H9 (cell line): ENCODE results near the gene VPS4A. TPM values are rescaled to one million over a fixed set of nuclear protein-coding genes. Genes with fewer than 3 reads are reported as not detected.

Experiments used
- DNase-seq: peaks from one replicate; pipeline ENCODE4 v3.0.0-alpha.2; 2017
- H2AFZ ChIP-seq: one replicate; pipeline ENCODE4 v1.6.1; 2013; ENCODE audit warnings: mild to moderate bottlenecking, low read length, control low read depth, moderate library complexity
- H2AK5ac ChIP-seq: 2 replicates; pipeline ENCODE4 v1.6.1; 2013; ENCODE audit warnings: low read length, control low read depth, mixed read lengths; ENCODE audit not compliant: insufficient read length
- H2BK120ac ChIP-seq: one replicate; pipeline ENCODE4 v1.6.1; 2013; ENCODE audit warnings: low read depth, mild to moderate bottlenecking, low read length, control low read depth, inconsistent platforms; ENCODE audit not compliant: poor library complexity, severe bottlenecking
- H2BK12ac ChIP-seq: 2 replicates; pipeline ENCODE4 v1.6.1; 2013; ENCODE audit warnings: low read length, control low read depth, mixed read lengths, low read depth; ENCODE audit not compliant: insufficient read length
- H2BK15ac ChIP-seq: 2 replicates; pipeline ENCODE4 v1.6.1; 2013; ENCODE audit warnings: low read depth, low read length, control low read depth
- H2BK20ac ChIP-seq: one replicate; pipeline ENCODE4 v1.6.1; 2013; ENCODE audit warnings: low read depth, mild to moderate bottlenecking, low read length, control low read depth, inconsistent platforms; ENCODE audit not compliant: poor library complexity, severe bottlenecking
- H2BK5ac ChIP-seq: 2 replicates; pipeline ENCODE4 v1.6.1; 2013; ENCODE audit warnings: low read length, control low read depth, mixed read lengths; ENCODE audit not compliant: insufficient read length
- H3K14ac ChIP-seq: 2 replicates; pipeline ENCODE4 v1.6.1; 2013; ENCODE audit warnings: low read length, control low read depth; ENCODE audit not compliant: insufficient read depth
- H3K18ac ChIP-seq: 2 replicates; pipeline ENCODE4 v1.6.1; 2013; ENCODE audit warnings: low read depth, mild to moderate bottlenecking, mixed read lengths, low read length, control low read depth; ENCODE audit not compliant: insufficient read length
- H3K23ac ChIP-seq: 2 replicates; pipeline ENCODE4 v1.6.1; 2013; ENCODE audit warnings: low read length, control low read depth, mixed read lengths, low read depth; ENCODE audit not compliant: insufficient read length
- H3K23me2 ChIP-seq: 2 replicates; pipeline ENCODE4 v1.6.1; 2013; ENCODE audit warnings: low read depth, mild to moderate bottlenecking, mixed read lengths, low read length, control low read depth; ENCODE audit not compliant: insufficient read length, poor library complexity, severe bottlenecking
- H3K27ac ChIP-seq: 2 replicates; pipeline ENCODE4 v1.5.1; 2013; ENCODE audit warnings: low read length, control low read depth, mixed read lengths, low read depth; ENCODE audit not compliant: insufficient read length
- H3K27me3 ChIP-seq: 2 replicates; pipeline ENCODE4 v1.6.1; 2013; ENCODE audit warnings: low read length, control low read depth, inconsistent platforms; ENCODE audit not compliant: insufficient read depth
- H3K4ac ChIP-seq: 2 replicates; pipeline ENCODE4 v1.6.1; 2013; ENCODE audit warnings: low read depth, mild to moderate bottlenecking, control low read depth, inconsistent platforms, low read length, moderate library complexity
- H3K4me1 ChIP-seq: 2 replicates; pipeline ENCODE4 v1.6.1; 2013; ENCODE audit warnings: low read length, control low read depth, inconsistent platforms; ENCODE audit not compliant: insufficient read depth
- H3K4me2 ChIP-seq: 2 replicates; pipeline ENCODE4 v1.6.1; 2013; ENCODE audit warnings: low read length, control low read depth, mixed read lengths; ENCODE audit not compliant: insufficient read length, insufficient read depth
- H3K56ac ChIP-seq: 2 replicates; pipeline ENCODE4 v1.6.1; 2013; ENCODE audit warnings: low read depth, mild to moderate bottlenecking, mixed read lengths, low read length, control low read depth; ENCODE audit not compliant: insufficient read length
- H3K79me1 ChIP-seq: 2 replicates; pipeline ENCODE4 v1.6.1; 2013; ENCODE audit warnings: low read depth, mild to moderate bottlenecking, moderate library complexity, low read length, control low read depth, inconsistent platforms; ENCODE audit not compliant: insufficient read depth, poor library complexity, severe bottlenecking
- H3K79me2 ChIP-seq: 2 replicates; pipeline ENCODE4 v1.6.1; 2013; ENCODE audit warnings: low read length, control low read depth, inconsistent platforms; ENCODE audit not compliant: insufficient read depth
- H3K9ac ChIP-seq: 2 replicates; pipeline ENCODE4 v1.6.1; 2013; ENCODE audit warnings: low read length, control low read depth, mixed read lengths; ENCODE audit not compliant: insufficient read length; ENCODE audit errors: extremely low read depth
- H3K9me3 ChIP-seq: one replicate; pipeline ENCODE4 v1.6.1; 2013; ENCODE audit warnings: low read depth, low read length, inconsistent platforms; ENCODE audit not compliant: control insufficient read depth
- H3T11ph ChIP-seq: one replicate; pipeline ENCODE4 v1.6.1; 2013; ENCODE audit warnings: mild to moderate bottlenecking, low read length, control low read depth, inconsistent platforms
- H4K20me1 ChIP-seq: one replicate; pipeline ENCODE4 v1.6.1; 2013; ENCODE audit not compliant: control insufficient read depth, insufficient read length, insufficient read depth
- H4K5ac ChIP-seq: 2 replicates; pipeline ENCODE4 v1.6.1; 2013; ENCODE audit warnings: low read depth, mild to moderate bottlenecking, mixed read lengths, low read length, control low read depth; ENCODE audit not compliant: insufficient read length
- H4K8ac ChIP-seq: replicated peaks from 2 replicates; pipeline ENCODE4 v1.6.1; 2013; ENCODE audit warnings: low read length, control low read depth, mixed read lengths, low read depth; ENCODE audit not compliant: insufficient read length
- H4K91ac ChIP-seq: 2 replicates; pipeline ENCODE4 v1.6.1; 2013; ENCODE audit warnings: low read depth, mild to moderate bottlenecking, moderate library complexity, mixed read lengths, low read length, control low read depth; ENCODE audit not compliant: insufficient read length
- H3K27ac Mint-ChIP-seq, 3 experiments: 2 replicates in 2 of 3; 3 replicates in 1 of 3; pipeline ENCODE4 v1.8.0; 2020 to 2021; ENCODE audit warnings: mixed read lengths in 3 of 3, mild to moderate bottlenecking in 1 of 3, moderate library complexity in 1 of 3
- H3K27me3 Mint-ChIP-seq: 2 replicates; pipeline ENCODE4 v1.8.0; 2021; ENCODE audit warnings: low read depth, mild to moderate bottlenecking, moderate library complexity, mixed read lengths
- H3K36me3 Mint-ChIP-seq, 3 experiments: 2 replicates in 2 of 3; 3 replicates in 1 of 3; pipeline ENCODE4 v1.8.0; 2020 to 2021; ENCODE audit warnings: low read depth in 3 of 3, mixed read lengths in 3 of 3; ENCODE audit not compliant: insufficient read depth in 1 of 3
- H3K4me1 Mint-ChIP-seq, 2 experiments: 2 replicates each; pipeline ENCODE4 v1.8.0; 2020; ENCODE audit warnings: mixed read lengths in 2 of 2
- H3K4me3 Mint-ChIP-seq, 2 experiments: 2 replicates in 1 of 2; 3 replicates in 1 of 2; pipeline ENCODE4 v1.8.0; 2020 to 2021; ENCODE audit warnings: mild to moderate bottlenecking in 2 of 2, mixed read lengths in 2 of 2, moderate library complexity in 1 of 2
- H3K9me3 Mint-ChIP-seq, 2 experiments: 2 replicates in 1 of 2; 3 replicates in 1 of 2; pipeline ENCODE4 v1.8.0; 2020; ENCODE audit warnings: mild to moderate bottlenecking in 2 of 2, mixed read lengths in 2 of 2, moderate library complexity in 1 of 2
- CTCF ChIP-seq: fragments of 200-600 bp; sonication (generic); conservative IDR thresholded peaks from 3 replicates; pipeline ENCODE4 v1.8.0; 2021; ENCODE audit warnings: antibody characterized with exemption, mild to moderate bottlenecking
- WGBS: extraction: QIAGEN DNeasy Blood & Tissue Kit; methylation state at CpG from one replicate; pipeline ENCODE4 v1.1.7; 2013; ENCODE audit warnings: missing lambda C conversion rate, low lambda C conversion rate, mixed read lengths; ENCODE audit not compliant: insufficient read length; ENCODE audit errors: extremely low coverage; 5-methylcytosine and 5-hydroxymethylcytosine counted together
- total RNA-seq: library from RNA; stranded (reverse); gene quantifications from 2 replicates; pipeline ENCODE4 v1.2.1, GENCODE V29; 2021

The VPS4A gene
- total RNA-seq, 1 experiment from 2014 or later, result 27.1 TPM

- Histone ChIP-seq H4K5ac (no peak overlapping the region), H3K79me2 (no peaks in the 10 kb centered on the region), H4K20me1 (no peaks in the 10 kb centered on the region), H3K27ac (no peak overlapping the region), H3K4me2 (no peak overlapping the region), H4K8ac (no peak overlapping the region), H2BK15ac (no peak overlapping the region), H2BK12ac (no peak overlapping the region), H3K23me2 (no peaks in the 10 kb centered on the region), H3K4me1 (no peaks in the 10 kb centered on the region), H3K27me3 (no peaks in the 10 kb centered on the region), H3K56ac (no peak overlapping the region), H3K9me3 (no peaks in the 10 kb centered on the region), H3K23ac (no peak overlapping the region), H3K4ac (no peak overlapping the region), H2BK5ac (no peak overlapping the region), H3K9ac (no peak overlapping the region), H2BK20ac (no peak overlapping the region), H3T11ph (no peak overlapping the region), H2BK120ac (no peak overlapping the region), H2AFZ (no peak overlapping the region), H2AK5ac (no peak overlapping the region), H4K91ac (no peak overlapping the region), H3K18ac (no peak overlapping the region), H3K79me1 (no peaks in the 10 kb centered on the region), H3K14ac (no peak overlapping the region)
- Mint-ChIP-seq H3K4me3 (no peak overlapping the region), H3K27ac (no peak overlapping the region), H3K27me3 (no peaks in the 10 kb centered on the region), H3K9me3 (no peaks in the 10 kb centered on the region), H3K4me1 (no peaks in the 10 kb centered on the region), H3K36me3 (peaks cover 22 to 59% (median 54%) of the 10 kb centered on the region in 3 experiments; a peak in 6 of 7 replicates)
- DNase-seq, result no peak
- WGBS, result no CpG with 5 or more reads among the region's 7 CpGs
- TF ChIP-seq CTCF, result no peak
These were observed 55.3 kb downstream of the VPS4A start for GRCh38 chr16:69366431-69366830.
